Endothelial cell of umbilical vein (primary cell): ENCODE data around the gene FBXL2.

Source experiments
- GATA2 ChIP-seq: IDR thresholded peaks from 2 replicates; pipeline ENCODE4 v1.7.0; 2011; ENCODE audit warnings: low read depth, mild to moderate bottlenecking, moderate library complexity, mixed read lengths, low read length; ENCODE audit not compliant: insufficient read length, insufficient read depth
- MYC ChIP-seq: IDR thresholded peaks from one replicate; pipeline ENCODE4 v1.6.1; 2011; ENCODE audit warnings: mild to moderate bottlenecking, low read depth, low read length
- POLR2AphosphoS5 ChIP-seq: IDR thresholded peaks from 2 replicates; pipeline ENCODE4 v1.6.1; 2012; ENCODE audit warnings: low read depth, mild to moderate bottlenecking, control low read depth, low read length, moderate library complexity; ENCODE audit not compliant: insufficient read depth
- TF ChIP-seq, protein P1 (sequence below), 2 donors: IDR thresholded peaks; 1 replicate in 1 of 2; 2 replicates in 1 of 2; pipeline ENCODE4 v1.5.1; 2011; ENCODE audit warnings: low read length in 2 of 2, mild to moderate bottlenecking in 2 of 2, moderate library complexity in 2 of 2, control low read depth in 1 of 2, inconsistent platforms in 1 of 2, low read depth in 1 of 2; ENCODE audit not compliant: insufficient read depth in 1 of 2; ENCODE audit errors: extremely low read depth in 1 of 2

DNA sequence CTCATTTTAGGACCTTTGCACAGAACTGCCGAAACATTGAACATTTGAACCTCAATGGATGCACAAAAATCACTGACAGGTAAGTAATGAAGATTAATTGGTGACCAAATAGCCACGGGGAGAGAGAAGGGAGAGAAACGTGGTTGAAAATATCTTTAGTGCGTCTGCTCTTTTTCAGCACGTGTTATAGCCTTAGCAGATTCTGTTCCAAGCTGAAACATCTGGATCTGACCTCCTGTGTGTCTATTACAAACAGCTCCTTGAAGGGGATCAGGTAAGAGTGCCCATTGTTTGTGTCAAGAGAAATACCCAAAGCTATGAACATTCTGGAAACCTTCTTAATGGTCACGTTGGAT, 95.8 kb downstream of the FBXL2 start:
- no peak for TF ChIP-seq POLR2AphosphoS5
- no peak for TF ChIP-seq MYC
- TF ChIP-seq, protein P1, sequence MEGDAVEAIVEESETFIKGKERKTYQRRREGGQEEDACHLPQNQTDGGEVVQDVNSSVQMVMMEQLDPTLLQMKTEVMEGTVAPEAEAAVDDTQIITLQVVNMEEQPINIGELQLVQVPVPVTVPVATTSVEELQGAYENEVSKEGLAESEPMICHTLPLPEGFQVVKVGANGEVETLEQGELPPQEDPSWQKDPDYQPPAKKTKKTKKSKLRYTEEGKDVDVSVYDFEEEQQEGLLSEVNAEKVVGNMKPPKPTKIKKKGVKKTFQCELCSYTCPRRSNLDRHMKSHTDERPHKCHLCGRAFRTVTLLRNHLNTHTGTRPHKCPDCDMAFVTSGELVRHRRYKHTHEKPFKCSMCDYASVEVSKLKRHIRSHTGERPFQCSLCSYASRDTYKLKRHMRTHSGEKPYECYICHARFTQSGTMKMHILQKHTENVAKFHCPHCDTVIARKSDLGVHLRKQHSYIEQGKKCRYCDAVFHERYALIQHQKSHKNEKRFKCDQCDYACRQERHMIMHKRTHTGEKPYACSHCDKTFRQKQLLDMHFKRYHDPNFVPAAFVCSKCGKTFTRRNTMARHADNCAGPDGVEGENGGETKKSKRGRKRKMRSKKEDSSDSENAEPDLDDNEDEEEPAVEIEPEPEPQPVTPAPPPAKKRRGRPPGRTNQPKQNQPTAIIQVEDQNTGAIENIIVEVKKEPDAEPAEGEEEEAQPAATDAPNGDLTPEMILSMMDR (IDR thresholded peaks at IDR 0.05; ENCODE audit: extremely low read depth in 1 of 2, insufficient read depth in 1 of 2, low read depth in 1 of 2, low read length in 2 of 2), result no peak
- TF ChIP-seq GATA2, result no peak
